ENCODE results near the gene ZFAND4. TPM values are rescaled to one million over a fixed set of nuclear protein-coding genes. Genes with fewer than 3 reads are reported as not detected.
"Not testable (repeated sequence)": the region's sequence is repeated elsewhere in the genome, so short reads cannot be mapped to it uniquely, and the experiment has no call there.

Gene ZFAND4
- 10 to 100 TPM; 10.5 to 19.0 (median 17.2) TPM for polyA plus RNA-seq (ENCODE audit: low read depth in 6 of 6)

GRCh38 chr10:45672181-45673073 is at the start of gene ZFAND4:
Gene ZFAND4 (minus strand): TSS chr10:45672772. CDS start chr10:45663725, 9,047 bp downstream.
- peak within 1 kb of the TSS; percentile 83 to 96 (median 94) for H3K27ac Mint-ChIP-seq
- peaks cover 0 to 4% (median 0%) of the 10 kb centered on the region in 7 donors for H3K9me3 Mint-ChIP-seq
- H3K4me3 Mint-ChIP-seq = peak within 1 kb of the TSS; percentile 86 to 96 (median 91)
- H3K27me3 Mint-ChIP-seq = no peaks in the 10 kb centered on the region
- DNase-seq = peak; percentile 94
- peaks cover 12 to 36% (median 22%) of the 10 kb centered on the region in 3 donors for H3K4me1 Mint-ChIP-seq
- H3K36me3 Mint-ChIP-seq = no peaks in the 10 kb centered on the region
- ATAC-seq (ENCODE audit: low read depth in 2 of 2) = peak; percentile 91 to 95

- DNase-seq; ATAC-seq (ENCODE audit: low read depth in 2 of 2); H3K4me3 Mint-ChIP-seq; H3K36me3 Mint-ChIP-seq; H3K9me3 Mint-ChIP-seq; H3K27ac Mint-ChIP-seq; H3K27me3 Mint-ChIP-seq: not testable (repeated sequence)
- peaks cover 4 to 11% (median 10%) of the 10 kb centered on the region in 3 donors for H3K4me1 Mint-ChIP-seq
Observed at GRCh38 chr10:45721503-45721902, 48.9 kb upstream of the ZFAND4 start.

- not testable (repeated sequence) for H3K4me3 Mint-ChIP-seq; H3K27me3 Mint-ChIP-seq; ATAC-seq (ENCODE audit: low read depth in 2 of 2); DNase-seq; H3K36me3 Mint-ChIP-seq; H3K27ac Mint-ChIP-seq; H3K9me3 Mint-ChIP-seq; H3K4me1 Mint-ChIP-seq
Observed at GRCh38 chr10:45717642-45718041, 45.1 kb upstream of the ZFAND4 start.

GRCh38 chr10:45717053-45717452 is 44.5 kb upstream of the ZFAND4 start:
- H3K9me3 Mint-ChIP-seq; DNase-seq; H3K27me3 Mint-ChIP-seq; H3K36me3 Mint-ChIP-seq; H3K27ac Mint-ChIP-seq; ATAC-seq (ENCODE audit: low read depth in 2 of 2); H3K4me3 Mint-ChIP-seq; H3K4me1 Mint-ChIP-seq: not testable (repeated sequence)

- H3K4me1 Mint-ChIP-seq; H3K27me3 Mint-ChIP-seq; DNase-seq; H3K4me3 Mint-ChIP-seq; H3K36me3 Mint-ChIP-seq; ATAC-seq (ENCODE audit: low read depth in 2 of 2); H3K9me3 Mint-ChIP-seq; H3K27ac Mint-ChIP-seq: not testable (repeated sequence)
Observed at GRCh38 chr10:45711223-45711622, 38.7 kb upstream of the ZFAND4 start.

- ATAC-seq (ENCODE audit: low read depth in 2 of 2) = peak; percentile 27 to 41
- not testable (repeated sequence) for DNase-seq, H3K36me3 Mint-ChIP-seq, H3K27me3 Mint-ChIP-seq, H3K4me1 Mint-ChIP-seq, H3K9me3 Mint-ChIP-seq
- H3K27ac Mint-ChIP-seq = peak overlapping the region in 1 of 6 donors; percentile 75
- peak overlapping the region in 1 of 8 donors; percentile 44 for H3K4me3 Mint-ChIP-seq
Observed at GRCh38 chr10:45710200-45710796, 37.7 kb upstream of the ZFAND4 start.

GRCh38 chr10:45678467-45678866 is 5.9 kb upstream of the ZFAND4 start:
- H3K36me3 Mint-ChIP-seq; DNase-seq; H3K4me3 Mint-ChIP-seq; H3K4me1 Mint-ChIP-seq; ATAC-seq (ENCODE audit: low read depth in 2 of 2); H3K9me3 Mint-ChIP-seq; H3K27me3 Mint-ChIP-seq; H3K27ac Mint-ChIP-seq: not testable (repeated sequence)

- DNase-seq (no peak), ATAC-seq (ENCODE audit: low read depth in 2 of 2) (no peak)
- no peaks in the 10 kb centered on the region for H3K36me3 Mint-ChIP-seq
- peak overlapping the region in 2 of 6 donors; percentile 73 to 85 for H3K27ac Mint-ChIP-seq
- H3K9me3 Mint-ChIP-seq = peaks cover 0 to 4% (median 0%) of the 10 kb centered on the region in 7 donors
- no peaks in the 10 kb centered on the region for H3K27me3 Mint-ChIP-seq
- no peak overlapping the region for H3K4me3 Mint-ChIP-seq
- H3K4me1 Mint-ChIP-seq = peaks cover 6 to 23% (median 17%) of the 10 kb centered on the region in 3 donors
Observed at GRCh38 chr10:45675388-45675787, 2.8 kb upstream of the ZFAND4 start.

- peaks cover 12 to 36% (median 22%) of the 10 kb centered on the region in 3 donors for H3K4me1 Mint-ChIP-seq
- H3K27me3 Mint-ChIP-seq = no peaks in the 10 kb centered on the region
- peak overlapping the region; percentile 78 to 96 (median 86) for H3K4me3 Mint-ChIP-seq
- peak; percentile 9 for DNase-seq
- no peaks in the 10 kb centered on the region for H3K36me3 Mint-ChIP-seq
- peaks cover 0 to 4% (median 0%) of the 10 kb centered on the region in 7 donors for H3K9me3 Mint-ChIP-seq
- ATAC-seq (ENCODE audit: low read depth in 2 of 2) = no peak
- H3K27ac Mint-ChIP-seq = peak overlapping the region in 5 of 6 donors; percentile 54 to 96 (median 81)
Observed at GRCh38 chr10:45673074-45673648, 589 bp upstream of the ZFAND4 start.

GRCh38 chr10:45671300-45671699 is 1.3 kb downstream of the ZFAND4 start:
- peak overlapping the region in 1 of 6 donors; percentile 83 for H3K27ac Mint-ChIP-seq
- H3K27me3 Mint-ChIP-seq; H3K9me3 Mint-ChIP-seq; H3K36me3 Mint-ChIP-seq; ATAC-seq (ENCODE audit: low read depth in 2 of 2); DNase-seq: not testable (repeated sequence)
- H3K4me1 Mint-ChIP-seq = peaks cover 12 to 36% (median 22%) of the 10 kb centered on the region in 3 donors
- peak overlapping the region; percentile 86 to 96 (median 91) for H3K4me3 Mint-ChIP-seq

- H3K4me1 Mint-ChIP-seq = peaks cover 12 to 36% (median 22%) of the 10 kb centered on the region in 3 donors
- peak overlapping the region in 2 of 8 donors; percentile 5 to 67 for H3K4me3 Mint-ChIP-seq
- not testable (repeated sequence) for H3K36me3 Mint-ChIP-seq; ATAC-seq (ENCODE audit: low read depth in 2 of 2); H3K27ac Mint-ChIP-seq; DNase-seq; H3K9me3 Mint-ChIP-seq; H3K27me3 Mint-ChIP-seq
Observed at GRCh38 chr10:45669897-45670296, 2.7 kb downstream of the ZFAND4 start.

GRCh38 chr10:45660876-45661411 is 11.6 kb downstream of the ZFAND4 start:
- peaks cover 0 to 10% (median 6%) of the 10 kb centered on the region in 3 donors for H3K4me1 Mint-ChIP-seq
- H3K36me3 Mint-ChIP-seq = peaks cover 28 to 39% of the 10 kb centered on the region in 2 donors
- H3K27ac Mint-ChIP-seq = peak overlapping the region in 1 of 6 donors; percentile 36
- no peak for DNase-seq
- H3K9me3 Mint-ChIP-seq = peaks cover 5 to 32% (median 20%) of the 10 kb centered on the region in 7 donors
- ATAC-seq (ENCODE audit: low read depth in 2 of 2) = no peak
- H3K4me3 Mint-ChIP-seq = no peak overlapping the region
- no peaks in the 10 kb centered on the region for H3K27me3 Mint-ChIP-seq
